OCI-LY7 (cell line): Measurements from ENCODE around the gene COL10A1. TPM values are rescaled to one million over a fixed set of nuclear protein-coding genes. Genes with fewer than 3 reads are reported as not detected.

ENCODE experiments used
- BruUV-seq: library from RNA; stranded (reverse); fragments of 400-500 nt; replicated peaks from 2 replicates; lab custom pipeline; 2021; lab: Mats Ljungman, UMichigan
- CTCF ChIA-PET: fragments of 300-600 bp; sonication (Branson Sonifier 250); formaldehyde crosslinking; loops from one replicate; lab custom pipeline; 2022; ENCODE audit warnings: antibody characterized with exemption; ENCODE audit not compliant: unreplicated experiment; lab: Charles Lee
- POLR2A ChIA-PET: fragments of 300-600 bp; sonication (Branson Sonifier 250); formaldehyde crosslinking; loops from one replicate; lab custom pipeline; 2022; ENCODE audit warnings: antibody characterized with exemption; lab: Charles Lee
- DNase-seq: peaks from one replicate; pipeline ENCODE4 v3.0.0-alpha.2; 2015; ENCODE audit warnings: low spot score
- H2AFZ ChIP-seq: fragments of 200-600 bp; sonication (generic), shearing (Covaris generic); 2 replicates; pipeline ENCODE4 v1.6.1; 2014; ENCODE audit warnings: mild to moderate bottlenecking, antibody characterized with exemption, low read length, moderate library complexity
- H3K27ac ChIP-seq: fragments of 200-600 bp; sonication (generic); 2 replicates; pipeline ENCODE4 v1.5.1; 2014; ENCODE audit warnings: mixed run types, low read depth, mild to moderate bottlenecking, moderate library complexity, low read length, inconsistent platforms; ENCODE audit not compliant: poor library complexity, severe bottlenecking
- H3K36me3 ChIP-seq: fragments of 200-600 bp; sonication (generic); 2 replicates; pipeline ENCODE4 v1.6.1; 2014; ENCODE audit warnings: mild to moderate bottlenecking, antibody characterized with exemption, low read length, moderate library complexity, mixed read lengths; ENCODE audit not compliant: insufficient read depth
- H3K4me1 ChIP-seq: fragments of 200-600 bp; sonication (generic); 2 replicates; pipeline ENCODE4 v1.5.1; 2014; ENCODE audit warnings: mild to moderate bottlenecking, low read length; ENCODE audit not compliant: insufficient read depth, poor library complexity, severe bottlenecking
- H3K4me2 ChIP-seq: fragments of 200-600 bp; sonication (generic); 2 replicates; pipeline ENCODE4 v1.6.1; 2014; ENCODE audit warnings: mild to moderate bottlenecking, low read length
- H3K4me3 ChIP-seq: fragments of 200-600 bp; sonication (generic); 2 replicates; pipeline ENCODE4 v1.5.1; 2014; ENCODE audit warnings: mild to moderate bottlenecking, low read depth, low read length; ENCODE audit not compliant: poor library complexity, severe bottlenecking
- H3K79me2 ChIP-seq: fragments of 200-600 bp; sonication (generic); 2 replicates; pipeline ENCODE4 v1.6.1; 2016; ENCODE audit warnings: low read depth, mild to moderate bottlenecking, low read length, moderate library complexity, mixed read lengths; ENCODE audit not compliant: insufficient read depth
- H3K9me2 ChIP-seq: fragments of 200-600 bp; sonication (generic); 2 replicates; pipeline ENCODE4 v1.6.1; 2016; ENCODE audit warnings: mild to moderate bottlenecking, low read length, mixed read lengths; ENCODE audit not compliant: insufficient read depth
- H3K9me3 ChIP-seq: fragments of 200-600 bp; sonication (generic); 2 replicates; pipeline ENCODE4 v1.6.1; 2014; ENCODE audit warnings: mild to moderate bottlenecking, mixed run types, low read length, mixed read lengths
- H4K20me1 ChIP-seq: fragments of 200-600 bp; sonication (generic); 2 replicates; pipeline ENCODE4 v1.6.1; 2014; ENCODE audit warnings: mild to moderate bottlenecking, antibody characterized with exemption, low read length, moderate library complexity, mixed read lengths; ENCODE audit not compliant: insufficient read depth
- CTCF ChIP-seq: fragments of 200-600 bp; sonication (generic); conservative IDR thresholded peaks from 2 replicates; pipeline ENCODE4 v1.5.1; 2014; ENCODE audit warnings: mild to moderate bottlenecking, antibody characterized with exemption, low read length, moderate library complexity, mixed read lengths
- EZH2phosphoT487 ChIP-seq: fragments of 200-600 bp; sonication (generic); IDR thresholded peaks from 2 replicates; pipeline ENCODE4 v1.6.1; 2018; ENCODE audit warnings: low read depth, borderline replicate concordance, mild to moderate bottlenecking, mixed run types, antibody characterized with exemption, low read length, moderate library complexity, mixed read lengths
- intact Hi-C: fragments of 100-400 bp; cut with micrococcal nuclease; formaldehyde crosslinking; loops from one replicate; pipeline ENCODE4 v1.10.0; 2022; ENCODE audit not compliant: unreplicated experiment
- total RNA-seq, 2 experiments: library from RNA; depleted of rRNA in 1 of 2; stranded (reverse); fragments of >200 nt in 1 of 2; shearing (Covaris generic) in 1 of 2; gene quantifications; 2 replicates each; pipeline ENCODE4 v1.2.3, GENCODE V29; 2014 to 2022

Gene COL10A1
- total RNA-seq, 2 experiments from 2014 or later: not detected

GRCh38 chr6:116159782-116160524, 34.0 kb upstream of the COL10A1 start:
- Histone ChIP-seq H4K20me1 (peaks cover 3% of the 10 kb centered on the region; the same call in 1 of the 2 replicates), H3K4me1 (no peaks in the 10 kb centered on the region), H3K9me3 (no peaks in the 10 kb centered on the region), H3K36me3 (no peaks in the 10 kb centered on the region), H3K9me2 (no peaks in the 10 kb centered on the region), H2AFZ (no peak overlapping the region), H3K4me3 (no peak overlapping the region), H3K4me2 (no peak overlapping the region), H3K79me2 (no peaks in the 10 kb centered on the region), H3K27ac (no peak overlapping the region)
- ChIA-PET CTCF (no interaction called here), POLR2A (no interaction called here)
- BruUV-seq: no TSS peak
- TF ChIP-seq CTCF (no peak), EZH2phosphoT487 (no peak)
- no peak for DNase-seq
- intact Hi-C loops: no loop called here

GRCh38 chr6:116158641-116159040, 32.7 kb upstream of the COL10A1 start:
- Histone ChIP-seq H2AFZ (no peak overlapping the region), H3K9me2 (no peaks in the 10 kb centered on the region), H3K4me2 (no peak overlapping the region), H3K4me1 (no peaks in the 10 kb centered on the region), H4K20me1 (peaks cover 3% of the 10 kb centered on the region; the same call in 1 of the 2 replicates), H3K4me3 (no peak overlapping the region), H3K27ac (no peak overlapping the region), H3K9me3 (no peaks in the 10 kb centered on the region), H3K36me3 (no peaks in the 10 kb centered on the region), H3K79me2 (no peaks in the 10 kb centered on the region)
- TF ChIP-seq CTCF: no peak
- no peak for TF ChIP-seq EZH2phosphoT487
- no TSS peak for BruUV-seq
- ChIA-PET POLR2A (interaction anchor here (0.5 to 0.7 kb wide), 2 partner anchors 316 to 769 kb away, joined by 3 read pairs; no protein-coding TSS in a partner anchor), CTCF (no interaction called here)
- DNase-seq: no peak
- intact Hi-C loops: no loop called here

- POLR2A ChIA-PET: interaction anchor here (0.9 to 1.1 kb wide), 2 partner anchors 11 to 40 kb away, joined by 3 read pairs; no protein-coding TSS in a partner anchor
Measured at GRCh38 chr6:116157391-116157790, 31.5 kb upstream of the COL10A1 start.

More at GRCh38 chr6:116157391-116157790, 31.5 kb upstream of the COL10A1 start:
- H3K9me2 ChIP-seq: no peaks in the 10 kb centered on the region
- no peak overlapping the region for H3K27ac ChIP-seq
- H3K4me3 ChIP-seq: no peak overlapping the region
- TF ChIP-seq CTCF: no peak
- no peak for TF ChIP-seq EZH2phosphoT487
- intact Hi-C loops: no loop called here
- no peaks in the 10 kb centered on the region for H3K4me1 ChIP-seq
- DNase-seq: no peak
- no peaks in the 10 kb centered on the region for H3K79me2 ChIP-seq
- H4K20me1 ChIP-seq: peaks cover 3% of the 10 kb centered on the region; the same call in 1 of the 2 replicates
- H3K4me2 ChIP-seq: no peak overlapping the region
- no TSS peak for BruUV-seq
- CTCF ChIA-PET: no interaction called here
- H2AFZ ChIP-seq: no peak overlapping the region
- no peaks in the 10 kb centered on the region for H3K36me3 ChIP-seq
- H3K9me3 ChIP-seq: no peaks in the 10 kb centered on the region
